ENCODE data around the gene ABCG1.

DNA sequence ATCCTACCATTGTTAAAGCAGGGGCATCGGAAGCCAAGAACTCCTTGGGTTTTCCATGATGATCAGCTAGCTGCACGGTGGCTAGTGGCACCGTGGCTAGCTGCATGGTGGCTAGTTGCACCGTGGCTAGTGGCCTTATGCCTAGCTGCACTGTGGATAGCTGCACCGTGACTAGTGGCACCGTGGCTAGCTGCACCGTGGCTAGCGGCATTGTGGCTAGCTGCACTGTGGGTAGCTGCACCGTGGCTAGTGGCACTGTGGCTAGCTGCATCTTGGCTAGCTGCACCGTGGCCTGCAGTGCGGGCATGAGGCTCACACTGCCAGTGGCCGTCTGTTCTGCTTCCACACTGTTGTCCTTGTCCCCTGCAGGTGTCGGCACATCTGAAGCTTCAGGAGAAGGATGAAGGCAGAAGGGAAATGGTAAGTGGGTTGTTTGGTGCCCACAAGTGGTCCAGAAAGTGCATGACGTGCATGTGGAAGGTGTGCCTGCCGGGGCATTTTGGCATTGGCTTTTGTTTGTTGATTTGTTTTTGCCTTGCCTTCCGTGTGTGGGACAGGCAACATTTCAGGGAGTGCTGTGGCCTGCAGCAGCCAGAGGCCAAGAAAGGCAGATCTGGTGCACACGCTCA lies 57.7 kb downstream of the ABCG1 start:
- TF ChIP-seq, protein P1, sequence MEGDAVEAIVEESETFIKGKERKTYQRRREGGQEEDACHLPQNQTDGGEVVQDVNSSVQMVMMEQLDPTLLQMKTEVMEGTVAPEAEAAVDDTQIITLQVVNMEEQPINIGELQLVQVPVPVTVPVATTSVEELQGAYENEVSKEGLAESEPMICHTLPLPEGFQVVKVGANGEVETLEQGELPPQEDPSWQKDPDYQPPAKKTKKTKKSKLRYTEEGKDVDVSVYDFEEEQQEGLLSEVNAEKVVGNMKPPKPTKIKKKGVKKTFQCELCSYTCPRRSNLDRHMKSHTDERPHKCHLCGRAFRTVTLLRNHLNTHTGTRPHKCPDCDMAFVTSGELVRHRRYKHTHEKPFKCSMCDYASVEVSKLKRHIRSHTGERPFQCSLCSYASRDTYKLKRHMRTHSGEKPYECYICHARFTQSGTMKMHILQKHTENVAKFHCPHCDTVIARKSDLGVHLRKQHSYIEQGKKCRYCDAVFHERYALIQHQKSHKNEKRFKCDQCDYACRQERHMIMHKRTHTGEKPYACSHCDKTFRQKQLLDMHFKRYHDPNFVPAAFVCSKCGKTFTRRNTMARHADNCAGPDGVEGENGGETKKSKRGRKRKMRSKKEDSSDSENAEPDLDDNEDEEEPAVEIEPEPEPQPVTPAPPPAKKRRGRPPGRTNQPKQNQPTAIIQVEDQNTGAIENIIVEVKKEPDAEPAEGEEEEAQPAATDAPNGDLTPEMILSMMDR (conservative IDR thresholded peaks at IDR 0.05): no peak
- no peak for TF ChIP-seq EZH2 (IDR thresholded peaks at IDR 0.05; ENCODE audit: low read depth)
